LoVo (cell line): ENCODE data around the gene FSTL4.

Experiments used
- DNase-seq: peaks from one replicate; pipeline ENCODE4 v3.0.0-alpha.2; 2016; ENCODE audit warnings: low spot score

The FSTL4 gene

DNA sequence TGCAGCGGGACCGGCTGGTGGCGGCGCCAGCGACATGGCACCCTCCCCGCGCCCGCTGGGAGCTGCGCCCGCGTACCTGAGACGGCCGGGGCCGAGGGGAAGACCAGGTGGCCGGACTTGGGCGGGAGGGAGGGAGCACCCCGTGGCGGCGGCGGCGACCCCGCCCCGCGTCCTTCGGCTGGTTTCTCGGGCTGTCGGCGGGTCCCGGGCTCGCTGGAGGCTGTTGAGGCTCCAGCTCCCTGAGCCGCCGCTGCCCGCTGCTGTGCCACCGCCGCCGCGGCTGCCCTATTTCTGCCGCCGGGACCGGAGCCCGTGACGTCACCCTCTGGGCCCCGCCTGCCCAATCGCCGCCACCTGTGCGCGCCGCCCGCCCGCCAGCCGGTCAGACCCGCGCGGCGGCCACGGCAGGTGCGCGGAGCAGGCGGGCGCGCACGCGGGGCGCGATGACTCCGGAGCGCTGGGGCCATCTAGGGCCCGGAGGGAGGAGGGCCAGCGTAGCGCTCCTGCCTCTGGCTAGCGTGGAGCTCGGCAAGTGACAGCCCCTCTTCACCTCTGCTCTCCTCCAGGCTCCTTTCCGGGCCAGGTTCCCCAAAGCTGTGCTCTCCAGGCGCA lies at the start of gene FSTL4:
FSTL4 (minus strand) TSS at position 293 of the 612 bp plus-strand sequence.
- DNase-seq, result no peak

DNA sequence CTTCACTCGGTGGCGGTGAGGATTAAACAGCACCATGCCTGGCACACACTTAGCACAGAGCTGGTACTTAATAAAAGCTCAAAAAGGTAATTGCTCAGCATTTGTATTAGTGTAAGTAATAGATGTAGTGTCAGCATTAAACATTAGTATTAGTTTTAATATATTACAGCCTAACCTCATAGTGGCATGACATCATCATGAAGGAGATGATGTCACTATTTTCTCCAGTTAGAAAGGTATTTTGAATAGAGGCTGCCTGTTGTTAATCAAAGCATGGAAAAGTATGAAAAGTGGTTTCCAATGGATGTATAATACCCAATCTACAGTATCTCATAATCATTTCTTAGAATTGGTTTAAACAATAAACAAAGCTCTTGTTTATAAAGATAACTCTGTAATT lies 49.0 kb upstream of the FSTL4 start:
- DNase-seq, result no peak

DNA sequence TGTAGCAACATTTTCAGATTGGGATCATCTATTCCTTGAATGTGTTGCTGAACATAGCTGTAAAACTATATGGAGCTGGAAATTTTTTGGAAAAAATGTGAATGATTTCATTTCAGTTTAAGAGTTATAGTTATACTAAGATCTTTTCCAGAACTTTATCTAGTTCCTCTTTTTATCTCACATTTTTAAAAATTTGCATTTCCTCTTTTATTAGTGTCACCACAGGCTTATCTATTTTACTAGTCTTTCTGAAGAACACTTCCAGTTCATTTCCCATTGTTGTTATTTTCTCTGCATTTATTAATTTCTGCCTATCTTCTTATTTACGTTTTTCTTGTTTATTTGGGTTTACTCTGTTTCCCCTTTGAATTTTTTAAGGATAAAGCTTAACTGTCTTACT lies 46.0 kb upstream of the FSTL4 start:
- DNase-seq, result no peak

DNA sequence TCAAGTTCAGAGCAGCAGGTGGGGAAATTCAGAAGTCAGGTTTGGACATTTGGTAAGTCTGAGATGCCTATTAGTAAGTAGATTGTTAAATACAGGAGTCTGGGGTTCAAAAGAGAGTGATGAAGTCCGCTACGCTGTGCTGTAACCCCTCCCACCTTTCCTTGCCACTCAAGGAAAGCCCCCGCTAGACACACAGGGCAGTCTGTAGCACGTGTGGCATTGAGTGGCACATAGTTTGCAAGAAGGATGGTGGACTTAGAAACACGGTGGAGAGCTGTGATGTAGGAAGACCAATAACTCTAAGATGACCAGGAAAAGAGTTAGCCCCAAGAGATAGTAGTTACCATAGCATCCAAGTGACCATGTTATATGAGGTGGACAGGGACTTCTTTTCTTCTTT lies 44.7 kb upstream of the FSTL4 start:
- no peak for DNase-seq

DNA sequence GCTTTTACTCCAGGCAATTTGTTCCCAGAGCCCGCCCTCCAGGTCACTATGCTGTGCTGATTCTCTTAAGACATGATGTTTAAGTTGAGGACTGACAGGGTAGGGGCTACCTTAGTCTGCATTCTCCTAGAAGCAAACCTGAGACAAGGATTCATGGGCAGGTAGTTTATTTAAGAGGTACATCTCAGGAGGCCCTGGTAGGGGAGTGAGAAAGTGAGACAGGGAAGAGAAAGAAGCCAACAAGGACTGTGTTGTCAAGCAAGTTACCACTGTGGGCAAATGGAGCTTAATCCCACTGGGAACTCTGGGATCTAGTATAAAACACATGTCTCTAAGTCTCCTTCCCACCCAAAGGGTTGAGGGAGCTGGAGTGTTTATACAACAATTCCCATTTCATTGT lies 43.6 kb upstream of the FSTL4 start:
- DNase-seq, result no peak

DNA sequence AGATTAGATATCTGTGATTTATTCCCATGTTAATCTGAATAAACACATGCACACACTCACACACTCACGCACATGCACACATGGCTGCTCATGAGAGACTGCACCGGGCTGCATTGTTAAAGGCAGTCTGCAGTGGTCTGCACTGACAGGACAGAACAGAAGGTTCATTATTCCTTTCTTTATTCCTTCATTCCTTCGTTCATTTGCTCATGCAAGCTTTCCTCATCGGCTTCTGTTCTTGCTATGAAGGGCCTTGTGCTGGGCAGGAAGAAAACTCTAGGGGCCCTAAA lies 41.4 kb upstream of the FSTL4 start:
- no peak for DNase-seq

DNA sequence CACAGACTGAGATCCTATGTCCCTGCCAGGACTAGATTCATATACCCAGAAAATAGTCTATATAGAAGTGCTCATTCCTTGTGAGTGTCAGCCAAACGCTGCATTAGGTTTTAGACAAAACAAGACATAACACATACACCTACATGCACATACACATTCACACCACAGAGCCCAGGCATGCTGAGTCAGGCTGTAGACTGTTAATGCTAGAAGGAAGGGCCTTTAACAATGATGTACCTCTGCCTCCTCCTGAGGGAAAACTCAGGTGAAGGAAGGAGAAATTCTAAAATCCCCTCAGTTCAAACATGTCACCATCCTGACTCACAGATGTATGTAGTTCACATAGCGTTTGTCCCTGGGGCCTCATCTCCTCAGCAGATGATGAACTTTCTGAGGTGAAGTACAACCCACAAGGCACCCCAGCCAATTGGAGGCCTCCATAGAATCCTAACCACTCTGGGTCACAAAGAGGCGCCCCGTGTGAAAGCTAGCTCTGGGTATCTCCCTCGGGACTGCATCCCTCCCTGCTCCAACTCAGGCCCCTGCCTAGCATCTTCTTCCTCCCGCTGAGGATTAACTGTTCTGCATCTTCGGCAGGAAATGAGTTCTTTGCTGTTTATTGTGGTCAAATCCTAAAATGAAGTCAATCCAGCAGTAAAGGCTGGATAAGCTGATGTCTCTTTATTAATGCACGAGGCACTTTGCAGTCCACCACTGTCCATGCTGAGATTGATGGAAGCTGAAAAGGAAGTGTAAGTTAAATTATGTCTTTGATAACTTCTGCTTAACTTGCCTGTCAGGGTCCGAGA lies 40.8 kb upstream of the FSTL4 start:
- DNase-seq, result no peak

DNA sequence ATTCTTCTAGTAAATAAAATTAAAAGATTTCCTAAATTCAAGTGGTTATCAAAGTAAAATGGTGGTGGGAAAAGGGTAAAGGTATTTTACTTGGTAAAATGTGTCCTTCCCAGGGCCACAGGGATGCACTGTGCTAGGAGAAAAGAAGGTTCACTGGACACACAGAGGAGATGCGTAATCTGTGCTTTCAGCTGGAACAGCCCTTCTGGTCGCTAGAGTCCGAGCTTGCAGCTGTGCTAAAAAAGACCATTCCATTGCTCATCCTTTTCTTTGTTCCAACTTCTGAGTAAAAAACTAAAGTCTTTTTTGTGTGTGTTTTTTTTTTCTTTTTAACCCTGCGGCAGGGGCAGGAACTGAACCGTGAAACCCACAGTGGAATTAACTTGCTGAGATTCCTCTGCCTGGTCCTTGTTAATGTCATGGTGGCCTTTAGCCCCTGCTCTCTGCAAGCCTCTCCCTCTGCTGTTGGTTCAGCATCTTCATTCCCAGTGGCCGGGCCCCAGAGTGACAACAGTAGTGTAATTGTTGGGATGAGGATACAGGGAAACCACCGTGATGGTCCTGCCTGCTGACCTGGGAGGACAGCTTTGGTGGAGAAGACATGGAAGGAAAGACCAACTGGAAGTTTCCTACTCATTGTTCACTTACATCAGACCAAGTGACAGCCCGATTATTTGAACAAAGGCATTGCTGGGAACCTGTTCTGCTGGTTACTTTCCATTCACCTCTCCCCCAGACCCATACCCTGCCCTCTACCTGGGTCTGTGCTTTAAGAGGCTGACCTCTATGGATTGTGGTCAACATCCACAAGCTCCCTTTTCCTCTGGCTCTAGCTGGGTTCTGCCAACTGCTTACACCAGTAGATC lies 31.9 kb upstream of the FSTL4 start:
- DNase-seq, result no peak

DNA sequence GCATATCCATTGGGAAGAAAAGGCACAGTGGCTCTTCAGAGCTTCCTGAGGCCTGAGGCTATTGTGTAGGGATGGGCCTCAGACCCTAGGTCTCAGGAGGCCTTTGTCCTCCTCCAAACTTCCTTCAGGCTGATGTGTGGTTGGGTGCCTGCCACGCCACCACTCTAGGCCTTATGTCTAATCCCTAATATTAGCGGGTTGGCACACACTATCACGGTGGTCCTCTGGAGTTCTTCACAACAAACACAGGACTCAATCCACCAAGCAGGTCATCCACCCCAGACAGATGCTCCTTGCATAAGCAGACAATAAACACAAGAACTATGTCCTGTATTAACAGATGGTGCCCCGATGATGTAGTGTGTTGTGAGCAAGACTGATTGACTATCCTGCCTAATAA lies 31.0 kb upstream of the FSTL4 start:
- no peak for DNase-seq

DNA sequence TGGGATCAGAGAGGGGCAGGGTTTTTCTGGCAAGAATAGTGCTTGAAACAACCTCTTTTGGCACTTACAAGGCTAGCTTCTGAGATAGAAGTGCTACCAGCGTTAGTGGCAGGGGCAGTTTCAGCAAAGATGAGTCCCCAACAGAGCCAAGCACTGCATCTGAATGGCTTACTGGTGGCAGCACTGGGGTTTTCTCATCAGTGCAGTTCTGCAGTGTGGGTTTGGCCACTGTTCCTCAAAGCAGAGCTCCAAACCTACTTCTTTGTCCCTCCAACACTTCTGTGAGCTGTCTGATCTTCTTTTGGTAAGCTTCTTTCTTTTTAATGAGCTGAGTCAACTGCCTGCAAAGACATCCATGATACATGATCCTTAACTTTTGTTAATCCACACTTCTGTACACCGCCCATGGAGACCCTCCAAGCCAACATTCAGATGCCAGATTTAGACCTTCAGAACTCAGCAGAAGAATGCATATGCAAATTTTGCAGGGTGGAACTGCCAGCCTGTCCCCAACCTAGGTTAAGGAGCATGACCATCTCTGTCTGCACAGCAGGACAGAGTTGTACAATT lies 29.9 kb upstream of the FSTL4 start:
- DNase-seq, result no peak

DNA sequence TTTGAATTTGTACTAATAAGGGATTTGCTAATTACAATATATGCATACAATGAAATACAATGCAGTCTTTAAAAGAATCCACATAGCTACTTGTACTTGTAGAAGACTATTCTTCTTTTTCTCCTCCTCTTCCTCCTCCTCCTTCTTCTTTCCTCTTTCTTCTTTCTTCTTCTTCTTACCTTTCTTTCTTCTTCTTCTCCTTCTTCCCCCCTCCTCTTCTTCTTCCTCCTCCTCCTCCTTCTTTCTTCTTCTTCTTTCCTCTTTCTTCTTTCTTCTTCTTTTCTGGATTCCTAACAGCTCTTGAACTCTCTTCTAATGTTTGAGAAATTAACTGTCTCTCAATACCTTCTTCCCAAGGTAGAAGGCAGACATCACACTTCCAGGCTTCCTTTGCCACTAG lies 29.3 kb upstream of the FSTL4 start:
- no peak for DNase-seq

DNA sequence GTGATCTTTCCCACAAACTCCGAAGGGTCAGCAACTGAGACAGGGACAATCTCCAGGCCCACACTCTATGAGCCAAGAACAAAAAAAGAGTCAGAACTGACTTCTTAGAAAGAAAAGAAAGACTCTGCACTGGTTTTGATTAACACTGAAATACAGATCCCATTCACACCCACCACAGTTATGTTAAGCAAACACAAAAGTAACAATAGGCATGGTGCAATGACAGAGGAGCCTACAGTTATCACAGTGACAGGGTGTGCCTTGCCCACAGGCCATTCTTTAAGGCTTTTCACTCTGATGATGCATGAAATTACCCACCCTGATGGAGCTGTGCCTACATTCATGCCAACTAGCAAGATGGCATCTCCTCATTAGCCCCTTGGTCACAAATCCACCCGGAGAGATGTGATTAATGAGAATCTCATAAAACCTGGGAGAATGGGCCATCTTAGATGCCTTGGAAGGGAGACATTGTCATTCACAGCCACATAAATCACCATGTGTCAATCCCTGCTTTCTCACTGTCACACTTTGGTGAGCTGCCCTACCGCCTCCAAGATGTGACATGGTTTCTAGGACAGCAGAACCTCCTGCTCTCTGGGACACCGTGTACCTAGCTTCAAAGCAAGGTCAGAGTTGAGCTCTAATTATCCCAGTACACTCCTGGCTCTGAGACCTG lies 27.6 kb upstream of the FSTL4 start:
- no peak for DNase-seq

DNA sequence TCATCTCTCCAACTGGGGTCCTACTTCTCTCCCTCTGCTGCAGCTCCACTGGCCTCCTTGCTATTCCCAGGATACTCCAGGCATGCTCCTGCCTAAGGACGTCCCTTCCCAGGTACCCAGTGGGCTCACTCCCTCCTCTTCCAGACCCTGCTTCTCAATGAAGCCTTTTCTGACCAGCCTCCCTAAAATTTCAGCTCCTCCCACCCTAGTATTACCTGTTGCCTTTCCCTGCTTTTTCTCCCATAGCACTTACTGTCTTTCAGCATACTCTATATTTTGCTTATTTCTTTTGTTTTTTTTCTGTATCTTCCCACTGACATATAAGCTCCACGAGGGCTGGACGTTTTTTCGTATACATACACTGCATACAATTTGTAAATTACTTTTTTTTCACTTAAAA lies 26.1 kb upstream of the FSTL4 start:
- no peak for DNase-seq

DNA sequence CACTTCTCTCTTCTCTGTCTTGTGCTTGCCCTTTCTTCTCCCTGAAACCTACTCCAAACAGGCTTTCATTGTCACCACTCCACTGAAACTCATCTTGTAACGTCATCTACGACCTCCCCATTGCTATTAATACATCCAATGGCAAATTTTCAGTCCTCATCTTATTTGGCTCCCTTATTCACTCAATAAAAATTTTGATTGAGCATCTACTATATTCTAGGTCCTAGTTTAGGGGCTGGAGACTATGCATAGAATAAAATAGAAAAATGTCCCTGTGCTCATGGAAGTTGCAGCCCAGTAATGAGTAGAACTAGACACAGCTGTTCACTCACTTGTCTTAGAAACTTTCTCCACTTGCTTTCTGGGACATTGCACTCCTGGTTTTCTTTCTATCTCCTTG lies 24.9 kb upstream of the FSTL4 start:
- DNase-seq, result no peak

DNA sequence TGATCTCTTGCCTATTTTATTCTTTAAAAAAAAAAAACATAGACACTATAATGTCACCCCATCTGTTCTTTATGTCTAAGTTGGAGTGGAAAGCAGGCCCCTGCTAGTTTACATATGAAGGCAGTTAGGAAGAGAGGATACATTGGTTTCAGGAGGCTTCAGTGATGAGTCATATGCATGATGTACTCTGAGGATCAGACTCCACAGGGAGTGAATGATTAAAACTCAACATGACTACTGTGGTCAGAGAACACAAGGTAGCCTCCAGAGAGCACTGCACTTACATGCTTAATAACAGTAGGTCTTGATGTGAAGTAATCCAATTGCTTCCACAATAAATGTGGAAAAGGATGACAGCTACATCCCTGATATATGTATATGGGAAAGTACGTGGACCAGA lies 22.7 kb upstream of the FSTL4 start:
- DNase-seq, result peak; percentile 6

DNA sequence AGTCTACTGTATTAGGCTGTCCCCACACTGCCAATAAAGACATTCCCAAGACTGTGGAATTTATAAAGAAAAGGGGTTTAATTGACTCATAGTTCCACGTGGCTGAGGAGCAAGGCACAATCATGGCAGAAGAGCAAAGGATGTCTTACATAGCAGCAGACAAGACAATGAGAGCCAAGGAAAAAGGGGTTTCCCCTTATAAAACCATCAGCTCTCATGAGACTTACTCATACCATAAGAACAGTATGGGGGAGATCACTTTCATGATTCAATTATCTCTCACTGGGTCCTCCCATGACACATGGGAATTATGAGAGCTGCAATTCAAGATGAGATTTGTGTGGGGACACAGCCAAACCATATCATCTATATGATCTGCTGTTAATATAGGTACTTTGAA lies 14.8 kb upstream of the FSTL4 start:
- DNase-seq, result no peak

DNA sequence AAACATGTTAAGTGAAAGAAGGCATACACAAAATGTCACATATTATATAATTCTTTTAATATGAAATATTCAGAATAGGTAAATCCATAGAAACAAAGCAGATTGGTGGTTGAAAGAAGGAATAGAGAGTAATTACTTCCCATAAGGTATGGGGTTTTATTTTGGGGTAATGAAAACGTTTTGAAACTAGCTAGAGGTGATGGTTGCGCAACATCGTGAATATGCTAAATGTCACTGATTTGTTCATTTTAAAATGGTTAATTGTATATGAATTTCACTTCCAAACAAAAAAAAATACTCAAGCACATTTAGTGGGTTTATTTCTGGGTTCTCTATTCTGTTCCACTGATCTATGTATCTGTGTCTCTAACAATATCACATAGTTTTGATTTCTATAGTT lies 12.0 kb upstream of the FSTL4 start:
- DNase-seq, result no peak

DNA sequence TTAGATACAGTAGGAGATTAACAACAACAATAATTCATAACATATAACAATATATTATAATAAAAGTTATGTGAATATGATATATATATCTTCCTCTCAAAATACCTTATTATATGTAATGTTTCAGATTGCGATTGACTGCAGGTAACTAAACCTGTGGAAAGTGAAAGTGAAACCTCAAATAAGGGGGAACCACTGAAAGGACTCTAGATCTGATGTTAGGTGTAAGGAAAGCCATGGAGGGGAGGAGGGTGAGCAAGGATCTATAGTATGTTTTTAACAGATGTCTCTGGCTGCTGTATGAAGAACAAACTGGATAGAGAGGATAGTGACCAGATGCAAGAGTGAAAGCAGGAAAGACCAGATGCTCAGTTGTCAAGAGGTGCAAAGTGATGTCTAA lies 5.8 kb upstream of the FSTL4 start:
- DNase-seq, result no peak

DNA sequence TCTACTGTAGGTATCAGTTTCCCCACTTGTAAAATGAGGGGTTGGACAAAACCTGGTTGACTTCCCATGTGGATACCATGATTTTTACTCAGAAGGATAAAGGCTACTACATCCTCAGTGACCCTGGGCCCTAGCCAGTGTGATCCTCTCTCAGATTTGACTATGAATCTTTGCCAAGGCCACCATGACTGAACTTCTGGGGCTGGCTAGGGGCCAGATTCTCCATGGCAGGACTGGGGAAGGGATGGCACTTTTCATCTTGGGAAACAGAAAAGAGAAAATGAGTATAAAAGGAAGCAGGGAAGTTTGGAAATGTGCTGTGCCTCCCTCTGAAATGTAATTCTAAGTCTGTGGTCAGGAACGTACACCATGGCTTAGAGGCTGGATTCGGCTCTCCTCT lies 1.4 kb upstream of the FSTL4 start:
- no peak for DNase-seq

DNA sequence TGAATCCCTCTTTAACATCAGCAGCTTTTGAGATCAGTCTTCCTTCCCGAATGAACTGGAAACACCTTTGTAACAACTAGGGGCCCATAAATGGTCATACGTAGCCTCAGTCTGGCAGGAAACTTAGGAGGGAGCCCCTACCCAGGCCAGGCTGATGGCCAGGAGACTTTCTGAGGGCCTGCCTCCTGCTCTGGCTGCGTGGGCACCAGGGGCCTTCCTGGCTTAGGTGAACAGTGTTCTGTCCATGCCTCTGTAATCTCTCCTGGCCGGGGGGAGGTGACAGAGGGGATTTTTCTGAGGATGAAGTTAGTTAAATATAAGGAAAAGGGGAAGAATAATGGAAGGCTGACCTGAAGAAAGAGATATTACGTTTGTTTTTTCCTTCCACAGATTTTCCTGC lies 843 bp upstream of the FSTL4 start:
- no peak for DNase-seq

DNA sequence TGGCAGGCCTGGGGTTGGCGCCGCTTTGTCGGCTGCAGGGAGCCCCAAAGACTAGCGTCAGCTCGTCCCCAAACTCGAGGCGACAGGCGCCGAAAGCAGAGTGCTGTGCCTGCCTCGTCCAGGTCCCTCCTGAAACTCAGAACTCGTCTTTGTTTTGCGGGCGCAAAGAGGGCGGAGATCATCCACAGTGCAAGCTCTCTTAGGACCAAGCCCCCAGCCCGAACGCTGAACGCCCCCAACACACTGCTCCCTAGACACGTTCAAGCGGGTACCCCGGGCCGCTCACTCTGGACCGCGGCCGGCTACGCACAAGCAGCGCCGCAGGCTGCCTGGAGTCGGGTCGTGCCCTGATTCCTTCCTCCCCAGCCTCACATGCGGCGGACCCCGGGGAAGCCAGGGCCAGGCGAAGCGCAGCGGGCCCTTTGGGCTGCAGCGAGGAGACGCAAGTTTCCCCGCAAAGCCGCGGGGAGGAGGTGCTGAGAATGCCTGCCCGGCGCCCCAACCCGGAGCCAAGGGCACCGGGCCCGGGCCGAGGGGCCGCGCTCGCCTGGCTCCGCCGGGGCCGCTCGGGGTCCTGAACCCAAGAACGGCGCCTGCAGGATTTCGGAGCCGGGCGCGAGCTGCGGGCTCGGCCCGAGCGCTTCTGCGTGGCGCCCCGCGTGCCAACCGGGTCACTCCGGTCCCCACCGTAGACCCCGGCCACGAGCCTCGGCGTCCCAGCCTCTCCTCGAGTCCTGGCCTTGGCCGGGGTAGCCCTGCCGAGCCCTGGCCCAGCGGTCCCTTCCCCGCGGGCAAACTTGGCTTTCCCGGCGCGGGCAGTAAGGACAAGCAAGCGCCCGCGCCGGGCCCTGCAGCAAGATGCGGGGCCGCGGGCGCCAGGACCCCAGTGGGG lies 738 bp downstream of the FSTL4 start:
- no peak for DNase-seq
